GM21825 (cell line): ENCODE results near the gene CACNA1B.
"Not testable (repeated sequence)": the region's sequence is repeated elsewhere in the genome, so short reads cannot be mapped to it uniquely, and the experiment has no call there.

ENCODE experiments used
- ATAC-seq: cut with Tn5 transposase; IDR thresholded peaks from one replicate; pipeline ENCODE4 v1.9.1; 2021; ENCODE audit warnings: mild to moderate bottlenecking, moderate library complexity; ENCODE audit not compliant: unreplicated experiment

CACNA1B gene

DNA sequence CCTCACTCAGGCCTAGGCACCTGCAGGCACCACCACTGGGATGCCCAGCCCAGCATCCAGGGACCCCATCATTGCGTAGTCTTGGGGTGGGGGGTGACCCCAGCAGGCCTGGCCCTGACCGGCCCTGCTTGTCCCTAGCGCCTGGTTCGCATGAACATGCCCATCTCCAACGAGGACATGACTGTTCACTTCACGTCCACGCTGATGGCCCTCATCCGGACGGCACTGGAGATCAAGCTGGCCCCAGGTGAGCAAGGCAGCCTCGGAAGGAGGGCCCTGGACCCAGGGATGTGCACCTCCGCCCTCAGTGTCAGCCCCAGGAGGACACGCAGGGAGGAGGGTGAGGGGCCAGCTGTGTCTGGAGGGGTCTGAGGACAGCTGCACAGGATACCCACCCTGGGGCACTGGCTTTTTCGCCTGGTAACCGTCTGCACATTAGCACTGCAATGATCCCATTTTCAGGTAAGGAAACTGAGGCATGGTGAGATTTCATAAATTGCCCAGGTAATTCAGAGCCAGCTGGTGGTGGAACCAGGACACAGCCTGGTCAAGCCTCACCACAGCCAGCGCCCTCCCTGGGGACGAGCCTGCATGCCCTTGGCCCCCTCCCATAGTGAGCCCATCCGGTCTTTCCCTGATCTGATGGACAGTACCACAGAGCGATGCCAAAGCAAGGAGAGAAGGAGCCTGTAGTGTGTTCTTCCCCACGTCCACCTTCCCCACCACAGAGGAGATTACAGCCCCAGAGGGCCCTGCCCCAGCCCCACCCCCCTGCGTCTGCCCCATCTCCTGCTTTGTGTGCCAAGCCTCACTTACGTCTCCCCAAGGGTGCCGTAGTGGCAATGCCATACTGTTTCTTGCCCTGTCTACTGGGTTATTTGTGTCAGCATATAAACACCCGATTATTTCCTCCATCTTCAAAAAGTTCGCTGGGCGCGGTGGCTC, 228.3 kb downstream of the CACNA1B start:
- no peak for ATAC-seq

DNA sequence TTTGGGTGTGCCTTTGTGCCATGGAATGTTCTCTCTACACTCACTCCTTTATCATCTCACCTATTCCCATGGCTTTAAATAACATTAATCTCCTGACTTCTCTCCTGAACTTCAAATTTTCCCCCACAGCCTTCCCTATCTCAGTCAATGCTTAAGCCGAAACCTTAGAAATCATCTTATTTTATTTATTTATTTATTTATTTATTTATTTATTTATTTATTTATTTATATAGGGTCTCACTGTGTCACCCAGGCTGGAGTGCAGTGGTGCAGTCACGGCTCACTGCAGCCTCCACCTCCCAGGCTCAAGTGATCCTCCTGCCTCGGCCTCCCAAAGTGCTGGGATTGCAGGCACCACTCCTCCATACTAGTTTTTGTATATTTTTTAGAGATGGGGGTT, 229.5 kb downstream of the CACNA1B start:
- not testable (repeated sequence) for ATAC-seq

DNA sequence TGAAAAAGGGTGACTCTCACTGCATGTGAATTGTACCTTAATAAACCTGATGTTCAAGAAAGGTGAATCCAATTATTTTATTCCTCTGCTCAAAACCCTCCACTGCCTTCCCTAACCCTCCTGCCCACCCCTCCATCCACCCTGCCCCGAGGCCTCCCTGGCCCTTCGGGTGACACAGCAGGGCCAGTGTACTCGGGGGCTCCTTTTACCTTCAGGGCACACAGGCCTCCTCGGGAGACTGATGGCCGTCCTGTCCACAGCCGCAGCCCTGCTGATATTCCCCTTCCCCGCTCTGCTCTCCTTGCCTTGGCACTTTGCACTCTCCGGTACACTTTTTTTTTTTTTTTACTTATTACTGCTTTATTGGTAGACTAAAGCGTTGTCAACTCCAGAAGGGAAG, 234.0 kb downstream of the CACNA1B start:
- ATAC-seq = no peak

DNA sequence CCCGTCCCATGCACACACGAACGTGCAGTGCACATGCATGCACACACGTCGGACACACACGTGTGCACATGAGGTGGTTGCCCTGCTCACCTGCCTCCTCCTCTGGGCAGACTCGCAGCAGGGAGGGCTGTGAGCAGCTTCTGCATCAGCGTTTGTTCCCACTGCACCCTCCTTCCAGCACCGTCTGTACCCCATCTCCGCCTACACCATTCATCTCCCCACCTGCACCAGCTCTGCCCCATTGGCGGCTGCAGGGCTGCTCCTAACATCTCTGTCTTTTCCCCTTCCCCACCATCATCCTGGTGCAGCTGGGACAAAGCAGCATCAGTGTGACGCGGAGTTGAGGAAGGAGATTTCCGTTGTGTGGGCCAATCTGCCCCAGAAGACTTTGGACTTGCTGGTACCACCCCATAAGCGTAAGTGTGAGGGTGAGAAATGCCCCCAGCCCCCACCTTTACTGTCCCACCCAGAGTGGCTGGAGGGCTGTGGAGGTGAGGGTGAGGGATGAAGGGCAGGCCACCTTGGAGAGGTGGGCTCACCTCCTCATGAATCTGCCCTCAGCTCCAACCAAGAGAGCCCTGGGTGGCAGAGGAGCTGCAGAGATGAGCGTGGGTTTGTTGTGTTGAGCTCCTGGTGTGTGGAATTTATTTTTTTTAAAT, 234.6 kb downstream of the CACNA1B start:
- ATAC-seq = no peak

DNA sequence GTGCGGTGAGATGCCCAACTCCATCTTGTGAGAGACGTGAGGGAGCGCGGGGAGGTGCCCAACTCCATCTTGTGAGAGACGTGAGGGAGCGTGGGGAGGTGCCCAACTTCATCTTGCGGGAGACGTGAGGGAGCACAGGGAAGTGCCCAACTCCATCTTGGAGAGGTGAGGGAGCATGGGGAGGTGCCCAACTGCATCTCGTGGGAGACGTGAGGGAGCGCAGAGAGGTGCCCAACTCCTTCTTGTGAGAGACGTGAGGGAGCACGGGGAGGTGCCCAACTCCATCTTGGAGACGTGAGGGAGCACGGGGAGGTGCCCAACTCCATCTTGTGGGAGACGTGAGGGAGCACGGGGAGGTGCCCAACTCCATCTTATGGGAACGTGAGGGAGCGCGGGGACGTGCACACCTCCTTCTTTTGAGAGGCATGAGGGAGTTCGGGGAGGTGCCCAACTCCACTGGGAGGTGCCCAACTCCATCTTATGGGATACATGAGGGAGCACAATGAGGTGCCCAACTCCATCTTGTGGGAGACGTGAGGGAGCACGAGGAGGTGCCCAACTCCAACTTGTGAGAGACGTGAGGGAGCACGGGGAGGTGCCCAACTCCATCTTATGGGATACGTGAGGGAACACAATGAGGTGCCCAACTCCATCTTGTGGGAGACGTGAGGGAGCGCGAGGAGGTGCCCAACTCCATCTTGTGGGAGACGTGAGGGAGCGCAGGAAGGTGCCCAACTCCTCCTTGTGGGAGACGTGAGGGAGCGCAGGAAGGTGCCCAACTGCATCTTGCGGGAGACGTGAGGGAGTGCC, 235.4 kb downstream of the CACNA1B start:
- ATAC-seq = no peak

DNA sequence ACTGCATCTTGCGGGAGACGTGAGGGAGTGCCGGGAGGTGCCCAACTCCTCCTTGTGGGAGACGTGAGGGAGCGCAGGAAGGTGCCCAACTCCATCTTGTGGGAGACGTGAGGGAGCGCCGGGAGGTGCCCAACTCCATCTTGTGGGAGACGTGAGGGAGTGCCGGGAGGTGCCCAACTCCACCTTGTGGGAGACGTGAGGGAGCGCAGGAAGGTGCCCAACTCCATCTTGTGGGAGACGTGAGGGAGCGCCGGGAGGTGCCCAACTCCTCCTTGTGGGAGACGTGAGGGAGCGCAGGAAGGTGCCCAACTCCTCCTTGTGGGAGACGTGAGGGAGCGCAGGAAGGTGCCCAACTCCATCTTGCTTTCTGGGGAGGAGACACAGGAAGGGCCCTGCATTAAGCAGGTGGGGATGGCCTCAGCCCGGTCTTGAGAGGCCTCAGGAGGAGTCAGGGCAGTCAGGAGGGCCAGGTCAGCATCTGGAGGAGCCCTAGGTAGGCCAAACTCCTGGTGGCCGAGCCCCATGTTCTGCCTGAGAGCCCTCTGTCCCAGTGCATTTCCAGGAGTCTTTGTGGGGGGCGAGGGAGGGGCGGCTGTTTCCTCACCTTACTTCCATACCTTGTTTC, 236.2 kb downstream of the CACNA1B start:
- ATAC-seq = not testable (repeated sequence)

DNA sequence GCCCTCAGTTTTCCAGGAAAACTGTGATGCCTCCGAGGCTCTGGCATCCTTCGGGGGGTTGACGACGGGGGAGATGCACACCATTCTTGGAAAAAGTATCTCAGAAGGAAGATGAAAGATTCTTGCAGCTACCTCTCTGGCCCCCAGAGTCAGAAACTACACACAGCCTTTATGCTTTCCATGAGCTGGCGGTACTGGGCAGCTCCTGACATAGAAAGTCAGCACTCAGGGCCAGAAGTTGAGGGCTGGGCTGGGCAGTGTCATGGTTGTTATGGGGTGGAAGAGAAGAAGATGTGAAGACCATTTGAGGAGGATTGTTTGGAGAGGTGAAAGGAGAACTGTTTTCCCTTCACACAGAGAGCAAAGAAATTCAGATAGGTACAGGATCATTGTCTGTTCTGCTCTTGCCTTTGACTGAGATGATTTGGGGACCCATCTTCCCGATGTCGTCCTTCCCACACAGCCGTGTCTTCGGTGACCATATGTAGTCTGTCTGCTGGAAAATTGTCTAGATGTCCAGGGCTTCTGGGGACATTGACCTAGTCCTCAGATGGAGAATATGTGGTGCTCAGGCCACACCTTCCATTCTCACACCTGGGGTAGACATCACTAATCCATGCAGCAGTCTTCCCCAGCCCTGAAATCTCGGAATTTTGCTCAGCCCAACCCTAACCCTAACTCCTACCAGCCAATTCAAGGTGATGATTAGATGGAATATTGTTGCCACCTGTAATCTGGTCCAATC, 237.1 kb downstream of the CACNA1B start:
- ATAC-seq = no peak

DNA sequence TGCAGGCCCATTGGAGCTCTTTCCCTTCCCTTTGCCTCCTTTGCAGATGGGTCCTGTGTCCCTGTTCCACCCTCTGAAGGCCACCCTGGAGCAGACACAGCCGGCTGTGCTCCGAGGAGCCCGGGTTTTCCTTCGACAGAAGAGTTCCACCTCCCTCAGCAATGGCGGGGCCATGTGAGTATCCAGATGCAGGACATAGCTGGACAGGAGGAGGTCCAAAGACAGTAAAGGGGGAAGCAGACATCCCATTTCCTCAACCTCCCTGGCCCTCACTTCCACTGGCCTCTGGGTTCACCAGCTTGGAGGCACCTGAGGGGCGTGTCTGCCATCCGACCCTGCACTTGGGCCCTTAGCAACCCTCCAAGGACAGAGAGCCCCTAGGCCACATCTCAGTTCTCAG, 237.9 kb downstream of the CACNA1B start:
- ATAC-seq = no peak

DNA sequence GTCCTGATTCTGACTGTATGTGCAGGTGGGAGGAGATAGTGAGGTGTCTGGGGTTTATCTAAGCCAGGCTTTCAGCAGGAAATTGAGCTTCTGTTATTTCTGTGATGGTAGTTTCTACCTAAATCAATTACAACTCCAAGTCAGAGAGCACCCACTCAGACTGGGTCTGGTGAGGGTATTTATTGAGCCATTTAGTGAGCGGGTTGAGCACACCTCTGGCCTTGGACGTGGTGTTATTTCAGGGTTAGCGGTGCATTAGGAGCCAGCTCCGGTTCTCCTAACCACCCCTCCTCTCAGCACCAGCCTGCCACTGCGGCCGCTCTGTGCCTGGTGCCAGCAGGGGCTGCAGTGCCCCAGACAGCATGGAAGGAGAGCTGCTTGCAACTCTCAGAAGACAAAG, 238.9 kb downstream of the CACNA1B start:
- no peak for ATAC-seq

DNA sequence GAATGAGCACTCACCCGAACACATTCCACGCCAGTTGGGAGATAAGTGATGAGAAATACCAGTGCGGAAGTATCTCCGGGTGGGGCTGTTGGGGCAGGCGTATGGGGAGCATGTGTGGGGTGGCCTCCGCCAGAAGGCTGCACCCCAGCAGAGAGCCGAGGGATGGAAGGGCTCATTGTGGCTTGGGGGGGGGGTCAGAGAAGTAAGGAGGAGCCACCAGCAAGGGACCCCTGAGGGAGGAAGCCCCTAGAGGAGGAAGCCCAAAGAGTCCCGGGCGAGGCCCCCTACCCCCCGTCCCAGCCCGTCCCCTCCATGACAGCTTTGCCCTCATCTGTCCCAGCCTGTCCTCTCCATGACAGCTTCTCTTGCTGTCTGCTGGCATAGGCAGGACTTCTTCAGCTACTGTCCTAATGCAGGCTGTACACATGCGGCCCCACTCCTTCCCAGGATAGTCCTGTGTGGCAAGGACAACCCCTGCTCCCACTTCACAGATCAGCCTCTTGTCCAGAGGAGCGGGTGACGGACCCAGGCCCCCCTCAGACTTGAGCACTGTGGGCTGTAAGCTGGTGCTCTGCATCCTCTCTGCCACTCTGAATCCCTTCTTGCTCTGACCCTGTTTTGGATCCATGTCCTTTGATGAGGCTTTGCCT, 239.6 kb downstream of the CACNA1B start:
- no peak for ATAC-seq

DNA sequence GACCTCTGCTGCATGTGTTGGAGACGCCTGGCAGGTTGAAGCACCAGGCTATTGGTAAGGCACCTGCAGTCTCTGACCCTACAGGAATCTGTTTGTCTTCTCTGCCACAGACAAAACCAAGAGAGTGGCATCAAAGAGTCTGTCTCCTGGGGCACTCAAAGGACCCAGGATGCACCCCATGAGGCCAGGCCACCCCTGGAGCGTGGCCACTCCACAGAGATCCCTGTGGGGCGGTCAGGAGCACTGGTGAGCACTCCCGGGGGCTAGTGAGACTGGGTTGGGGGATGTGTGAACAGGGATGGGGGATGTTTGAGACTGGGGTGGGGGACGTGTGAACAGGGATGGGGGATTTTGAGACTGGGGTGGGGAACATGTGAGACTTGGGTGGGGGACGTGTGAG, 240.3 kb downstream of the CACNA1B start:
- ATAC-seq = no peak

DNA sequence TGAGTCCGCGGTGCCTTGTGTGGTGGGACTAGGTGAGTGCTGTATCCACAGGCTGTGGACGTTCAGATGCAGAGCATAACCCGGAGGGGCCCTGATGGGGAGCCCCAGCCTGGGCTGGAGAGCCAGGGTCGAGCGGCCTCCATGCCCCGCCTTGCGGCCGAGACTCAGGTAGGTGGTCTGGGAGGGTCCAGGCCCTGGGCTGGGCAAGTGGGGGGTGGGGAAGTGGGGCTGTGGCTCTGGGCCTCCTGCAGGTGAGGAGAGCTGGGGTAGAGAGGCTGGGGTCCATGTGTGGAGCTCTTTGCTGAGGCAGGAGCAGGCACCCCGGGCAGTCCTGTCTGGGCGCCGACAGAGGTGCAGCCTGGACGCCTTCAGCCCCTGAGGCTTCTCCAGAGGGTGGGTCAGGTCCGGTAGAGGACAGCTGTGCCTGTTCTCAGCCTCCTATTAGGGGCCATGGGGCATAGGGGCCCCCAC, 241.1 kb downstream of the CACNA1B start:
- no peak for ATAC-seq

DNA sequence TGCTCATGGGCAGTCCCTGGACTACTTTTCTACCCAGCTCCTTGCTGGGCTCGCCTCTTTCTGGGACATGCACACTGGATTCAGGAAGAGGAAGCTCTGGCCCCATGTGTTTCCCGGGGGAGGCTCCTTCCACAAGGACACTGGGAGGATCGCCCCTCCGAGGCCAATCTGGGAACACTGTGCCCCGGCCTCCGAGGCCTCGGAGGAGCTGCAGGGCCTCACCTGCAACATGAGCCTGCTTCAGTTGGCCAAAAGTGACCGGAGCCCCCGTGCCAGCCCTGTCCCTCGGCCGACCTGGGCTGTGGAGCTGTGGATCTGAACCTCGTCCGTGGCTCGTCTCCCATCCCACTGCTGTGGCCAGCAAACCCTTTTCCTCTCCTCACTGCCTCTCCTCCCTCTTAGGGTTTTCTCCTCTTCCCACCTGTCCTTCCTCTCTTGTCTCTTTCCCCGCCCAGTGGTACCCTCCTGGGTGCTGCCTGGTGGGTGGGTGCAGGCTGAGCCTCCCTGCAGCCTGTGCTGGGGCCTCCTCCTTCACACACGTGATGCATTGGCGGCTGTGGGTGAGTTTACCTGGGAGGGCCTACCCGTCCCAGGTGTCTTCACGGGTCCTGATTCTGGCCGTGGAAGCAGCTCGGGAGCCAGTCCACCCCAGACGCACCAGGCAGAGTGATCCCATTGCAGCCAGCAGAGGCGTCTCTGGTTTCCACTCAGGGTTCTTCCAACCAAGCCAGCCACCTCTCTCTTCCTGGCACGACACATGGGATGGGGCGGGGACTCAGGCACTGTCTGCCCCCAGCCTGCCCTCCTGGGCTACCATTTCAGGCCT, 241.8 kb downstream of the CACNA1B start:
- no peak for ATAC-seq

DNA sequence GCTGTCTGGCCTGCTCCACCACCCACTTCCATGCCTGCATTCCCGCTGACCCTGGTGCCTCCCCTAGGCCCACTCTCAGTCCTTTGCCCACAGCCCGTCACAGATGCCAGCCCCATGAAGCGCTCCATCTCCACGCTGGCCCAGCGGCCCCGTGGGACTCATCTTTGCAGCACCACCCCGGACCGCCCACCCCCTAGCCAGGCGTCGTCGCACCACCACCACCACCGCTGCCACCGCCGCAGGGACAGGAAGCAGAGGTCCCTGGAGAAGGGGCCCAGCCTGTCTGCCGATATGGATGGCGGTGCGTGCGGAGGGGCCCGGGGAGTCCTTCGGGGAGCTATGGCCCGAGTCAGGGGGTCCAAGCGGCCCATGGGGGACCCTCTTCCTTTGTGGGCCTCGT, 242.5 kb downstream of the CACNA1B start:
- ATAC-seq = no peak

DNA sequence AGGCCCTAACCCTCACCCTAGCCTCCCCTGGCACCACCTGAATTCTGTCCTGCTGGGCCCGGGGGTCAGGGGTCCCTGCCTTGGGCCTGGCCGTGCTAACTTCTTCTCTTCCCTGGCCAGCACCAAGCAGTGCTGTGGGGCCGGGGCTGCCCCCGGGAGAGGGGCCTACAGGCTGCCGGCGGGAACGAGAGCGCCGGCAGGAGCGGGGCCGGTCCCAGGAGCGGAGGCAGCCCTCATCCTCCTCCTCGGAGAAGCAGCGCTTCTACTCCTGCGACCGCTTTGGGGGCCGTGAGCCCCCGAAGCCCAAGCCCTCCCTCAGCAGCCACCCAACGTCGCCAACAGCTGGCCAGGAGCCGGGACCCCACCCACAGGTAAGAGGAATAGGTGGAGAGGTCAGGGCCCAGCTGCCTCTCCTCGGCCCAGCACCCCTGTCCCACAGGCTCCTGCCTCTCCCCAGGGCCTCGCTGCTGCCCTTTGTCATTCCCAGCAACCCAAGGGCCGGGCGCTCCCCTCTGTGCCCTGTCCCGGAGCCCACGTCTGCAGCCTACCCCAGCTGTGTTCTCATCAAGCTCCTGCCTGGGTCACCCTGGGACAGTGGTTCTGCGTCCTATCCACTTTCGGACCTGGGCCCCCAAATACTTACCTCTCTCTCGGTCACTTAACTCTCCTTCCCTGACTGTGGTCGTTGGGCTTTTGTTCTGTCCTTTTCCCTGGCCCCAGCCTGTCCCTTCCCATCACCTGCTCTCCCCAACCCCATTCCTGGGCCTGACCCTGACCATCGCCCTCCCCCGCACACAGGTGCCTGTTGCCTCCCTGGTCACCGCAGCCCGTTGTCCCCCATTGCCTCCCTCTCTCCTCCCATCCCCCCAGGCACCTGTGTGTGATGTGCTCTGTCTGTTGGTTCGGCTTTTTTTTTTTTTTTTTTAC, 243.2 kb downstream of the CACNA1B start:
- no peak for ATAC-seq

DNA sequence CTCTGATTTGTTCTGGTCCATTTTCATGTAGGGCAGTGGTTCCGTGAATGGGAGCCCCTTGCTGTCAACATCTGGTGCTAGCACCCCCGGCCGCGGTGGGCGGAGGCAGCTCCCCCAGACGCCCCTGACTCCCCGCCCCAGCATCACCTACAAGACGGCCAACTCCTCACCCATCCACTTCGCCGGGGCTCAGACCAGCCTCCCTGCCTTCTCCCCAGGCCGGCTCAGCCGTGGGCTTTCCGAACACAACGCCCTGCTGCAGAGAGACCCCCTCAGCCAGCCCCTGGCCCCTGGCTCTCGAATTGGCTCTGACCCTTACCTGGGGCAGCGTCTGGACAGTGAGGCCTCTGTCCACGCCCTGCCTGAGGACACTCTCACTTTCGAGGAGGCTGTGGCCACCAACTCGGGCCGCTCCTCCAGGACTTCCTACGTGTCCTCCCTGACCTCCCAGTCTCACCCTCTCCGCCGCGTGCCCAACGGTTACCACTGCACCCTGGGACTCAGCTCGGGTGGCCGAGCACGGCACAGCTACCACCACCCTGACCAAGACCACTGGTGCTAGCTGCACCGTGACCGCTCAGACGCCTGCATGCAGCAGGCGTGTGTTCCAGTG, 244.0 kb downstream of the CACNA1B start:
- no peak for ATAC-seq

DNA sequence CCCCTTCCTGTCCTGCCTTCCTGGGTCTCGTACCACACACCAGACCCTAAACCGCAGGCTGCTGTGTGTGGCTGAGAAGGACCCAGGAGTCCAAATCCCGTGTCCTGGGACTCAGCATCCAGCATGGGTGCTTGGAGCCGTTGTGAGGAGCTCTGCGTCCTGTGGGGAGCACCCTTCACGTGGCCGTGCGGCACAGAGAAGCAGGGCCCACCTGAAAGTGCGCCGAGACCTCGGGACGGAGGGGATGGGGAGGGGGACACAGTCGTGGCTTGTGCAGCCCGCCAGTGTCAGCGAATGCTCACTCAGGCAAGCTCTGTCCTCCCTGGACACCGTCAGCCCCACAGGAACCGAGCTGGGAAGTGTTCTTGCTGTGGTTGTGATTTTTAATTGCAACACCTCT, 244.6 kb downstream of the CACNA1B start:
- no peak for ATAC-seq
